Renal pelvis (tissue), 3 donors: ENCODE measurements around the gene ZNF641. TPM values are rescaled to one million over a fixed set of nuclear protein-coding genes. Genes with fewer than 3 reads are reported as not detected.

ENCODE experiments used
- polyA plus RNA-seq, 3 donors: library from polyadenylated mRNA; unstranded; fragments of 120-200 nt; gene quantifications; one replicate each; pipeline ENCODE4 v1.2.1, GENCODE V29; 2013; ENCODE audit not compliant: insufficient read length in 3 of 3

The ZNF641 gene
- polyA plus RNA-seq, 3 donors: 22.5 to 25.1 (median 23.4) TPM

Other genes starting within 250 kb of the ZNF641 start
- 10 to 100 TPM; 22.2 to 25.0 (median 23.1) TPM for gene SENP1, start 244.8 kb downstream of the ZNF641 start, polyA plus RNA-seq
- 100 to 1,000 TPM in 2 of 3 donors, 10 to 100 TPM in 1; 97.5 to 129 (median 110) TPM for gene PFKM, start 231.6 kb downstream of the ZNF641 start, polyA plus RNA-seq
- gene ASB8, start 193.4 kb downstream of the ZNF641 start, polyA plus RNA-seq: 10 to 100 TPM; 28.6 to 46.4 (median 44.5) TPM
- under 1 TPM; 0.29 to 0.78 (median 0.64) TPM for gene CCDC184, start 167.3 kb downstream of the ZNF641 start, polyA plus RNA-seq
- gene OR10AD1, start 147.6 kb downstream of the ZNF641 start, polyA plus RNA-seq: 1 to 10 TPM in 1 of 3 donors, under 1 TPM in 2; 0.26 to 1.5 (median 0.83) TPM
- gene ANP32D, start 121.6 kb upstream of the ZNF641 start, polyA plus RNA-seq: under 1 TPM in 1 of 3 donors, not detected in 2; 0.16 TPM
- under 1 TPM in 2 of 3 donors, not detected in 1; 0.56 to 0.61 TPM for gene C12orf54, start 131.6 kb upstream of the ZNF641 start, polyA plus RNA-seq
- gene OR8S1, start 174.7 kb upstream of the ZNF641 start, polyA plus RNA-seq: not detected
- not detected for gene LALBA, start 219.1 kb upstream of the ZNF641 start, polyA plus RNA-seq